Thymus (tissue), 11 donors: Measurements from ENCODE around the gene FLNC. TPM values are rescaled to one million over a fixed set of nuclear protein-coding genes. Genes with fewer than 3 reads are reported as not detected.

Experiments used
- DNase-seq, 9 donors: peaks; one replicate each; pipeline ENCODE4 v3.0.0-alpha.2; 2013; ENCODE audit warnings: low spot score in 9 of 9, low read depth in 6 of 9, missing footprints in 1 of 9
- H3K27ac ChIP-seq, 2 donors: one replicate each; pipeline ENCODE4 v1.5.1; 2013; ENCODE audit warnings: control low read depth in 1 of 2, low read depth in 1 of 2, low read length in 1 of 2, mild to moderate bottlenecking in 1 of 2, moderate library complexity in 1 of 2
- H3K27me3 ChIP-seq, 2 donors: one replicate each; pipeline ENCODE4 v1.5.1; 2013; ENCODE audit warnings: low read length in 1 of 2; ENCODE audit not compliant: control insufficient read depth in 2 of 2, insufficient read depth in 1 of 2
- H3K36me3 ChIP-seq, 2 donors: one replicate each; pipeline ENCODE4 v1.5.1; 2013; ENCODE audit warnings: low read length in 1 of 2, mild to moderate bottlenecking in 1 of 2, moderate library complexity in 1 of 2; ENCODE audit not compliant: control insufficient read depth in 2 of 2, insufficient read depth in 2 of 2
- H3K4me1 ChIP-seq, 2 donors: one replicate each; pipeline ENCODE4 v1.5.1; 2013; ENCODE audit warnings: low read length in 2 of 2; ENCODE audit not compliant: control insufficient read depth in 2 of 2, insufficient read depth in 2 of 2
- H3K4me3 ChIP-seq, 2 donors: one replicate each; pipeline ENCODE4 v1.5.1; 2013; ENCODE audit warnings: low read length in 2 of 2, control low read depth in 1 of 2, mild to moderate bottlenecking in 1 of 2
- H3K9me3 ChIP-seq, 2 donors: one replicate each; pipeline ENCODE4 v1.5.1; 2013; ENCODE audit warnings: low read length in 1 of 2, mild to moderate bottlenecking in 1 of 2; ENCODE audit not compliant: control insufficient read depth in 2 of 2, insufficient read depth in 1 of 2
- WGBS: extraction: QIAGEN DNeasy Blood & Tissue Kit; methylation state at CpG from one replicate; pipeline ENCODE4 v1.1.7; 2013; 5-methylcytosine and 5-hydroxymethylcytosine counted together
- polyA plus RNA-seq: library from polyadenylated mRNA; stranded (reverse); fragments of 200-250 nt; gene quantifications from one replicate; pipeline ENCODE4 v1.2.3, GENCODE V29; 2013
- total RNA-seq: library from RNA; stranded (reverse); fragments of 120-200 nt; gene quantifications from one replicate; pipeline ENCODE4 v1.2.4, GENCODE V29; 2013
- donor health status: healthy.

Gene FLNC
- total and polyA plus RNA-seq, 2 donors: 0.71 to 0.96 TPM

GRCh38 chr7:128869138-128869943 lies 39.1 kb downstream of the FLNC start:
- peaks cover 13 to 23% of the 10 kb centered on the region in 2 donors for H3K4me1 ChIP-seq

GRCh38 chr7:128869944-128870285 lies 39.7 kb downstream of the FLNC start:
- H3K27ac ChIP-seq: no peak overlapping the region
- 6% methylated on average over 30 of the region's 30 CpGs for WGBS
- peaks cover 12 to 17% of the 10 kb centered on the region in 2 donors for H3K36me3 ChIP-seq
- DNase-seq: peak in 1 of 9 donors; percentile 40
- H3K27me3 ChIP-seq: peaks cover 10 to 42% of the 10 kb centered on the region in 2 donors
- H3K4me3 ChIP-seq: peak overlapping the region in 1 of 2 donors; percentile 51
- peaks cover 13 to 23% of the 10 kb centered on the region in 2 donors for H3K4me1 ChIP-seq
- peaks cover 0 to 3% of the 10 kb centered on the region in 2 donors for H3K9me3 ChIP-seq

More at GRCh38 chr7:128869138-128869943, 39.1 kb downstream of the FLNC start:
- Histone ChIP-seq H3K36me3 (peaks cover 14 to 18% of the 10 kb centered on the region in 2 donors), H3K27me3 (peaks cover 10 to 42% of the 10 kb centered on the region in 2 donors), H3K4me3 (peak overlapping the region; percentile 32 to 51), H3K9me3 (peaks cover 0 to 3% of the 10 kb centered on the region in 2 donors), H3K27ac (no peak overlapping the region)
- DNase-seq: peak in 5 of 9 donors; percentile 21 to 57 (median 34)
- WGBS: 1% methylated on average over 86 of the region's 86 CpGs

- H3K27me3 ChIP-seq: peaks cover 10 to 42% of the 10 kb centered on the region in 2 donors
- H3K9me3 ChIP-seq: peaks cover 0 to 2% of the 10 kb centered on the region in 2 donors
- no peak for DNase-seq
- H3K36me3 ChIP-seq: peaks cover 1 to 6% of the 10 kb centered on the region in 2 donors
- H3K4me3 ChIP-seq: no peak overlapping the region
- peaks cover 13 to 23% of the 10 kb centered on the region in 2 donors for H3K4me1 ChIP-seq
- 99% methylated on average over 5 of the region's 5 CpGs for WGBS
- H3K27ac ChIP-seq: no peak overlapping the region
These were observed 40.8 kb downstream of the FLNC start for GRCh38 chr7:128871050-128871449.

- peaks cover 13 to 20% of the 10 kb centered on the region in 2 donors for H3K4me1 ChIP-seq
- H3K27ac ChIP-seq: no peak overlapping the region
- H3K4me3 ChIP-seq: no peak overlapping the region
- no peaks in the 10 kb centered on the region for H3K9me3 ChIP-seq
- peaks cover 10 to 42% of the 10 kb centered on the region in 2 donors for H3K27me3 ChIP-seq
- no peak for DNase-seq
- 95% methylated on average over 13 of the region's 13 CpGs for WGBS
- H3K36me3 ChIP-seq: no peaks in the 10 kb centered on the region
These were observed 42.2 kb downstream of the FLNC start for GRCh38 chr7:128872394-128872824.

- Histone ChIP-seq H3K4me1 (peaks cover 13 to 26% of the 10 kb centered on the region in 2 donors), H3K9me3 (no peaks in the 10 kb centered on the region), H3K4me3 (no peak overlapping the region), H3K27ac (no peak overlapping the region), H3K27me3 (peaks cover 10 to 37% of the 10 kb centered on the region in 2 donors), H3K36me3 (no peaks in the 10 kb centered on the region)
- 97% methylated on average over 9 of the region's 9 CpGs for WGBS
- no peak for DNase-seq
These were observed 43.0 kb downstream of the FLNC start for GRCh38 chr7:128873234-128873633.

GRCh38 chr7:128874140-128875031 lies 44.2 kb downstream of the FLNC start:
- H3K4me1 ChIP-seq: peaks cover 6 to 18% of the 10 kb centered on the region in 2 donors
- H3K9me3 ChIP-seq: no peaks in the 10 kb centered on the region
- H3K27ac ChIP-seq: no peak overlapping the region
- peaks cover 6 to 26% of the 10 kb centered on the region in 2 donors for H3K27me3 ChIP-seq
- no peaks in the 10 kb centered on the region for H3K36me3 ChIP-seq
- WGBS: 93% methylated on average over 22 of the region's 22 CpGs
- no peak overlapping the region for H3K4me3 ChIP-seq
- no peak for DNase-seq

- no peak overlapping the region for H3K27ac ChIP-seq
- no peaks in the 10 kb centered on the region for H3K9me3 ChIP-seq
- WGBS: 94% methylated on average over 8 of the region's 8 CpGs
- H3K27me3 ChIP-seq: peaks cover 0 to 21% of the 10 kb centered on the region in 2 donors
- peaks cover 0 to 13% of the 10 kb centered on the region in 2 donors for H3K4me1 ChIP-seq
- DNase-seq: no peak
- no peak overlapping the region for H3K4me3 ChIP-seq
- H3K36me3 ChIP-seq: no peaks in the 10 kb centered on the region
These were observed 45.3 kb downstream of the FLNC start for GRCh38 chr7:128875523-128875948.

GRCh38 chr7:128876127-128876526 lies 45.9 kb downstream of the FLNC start:
- no peak for DNase-seq
- 91% methylated on average over 3 of the region's 3 CpGs for WGBS

More at GRCh38 chr7:128876127-128876526, 45.9 kb downstream of the FLNC start:
- no peaks in the 10 kb centered on the region for H3K36me3 ChIP-seq
- H3K27me3 ChIP-seq: peaks cover 0 to 15% of the 10 kb centered on the region in 2 donors
- no peaks in the 10 kb centered on the region for H3K9me3 ChIP-seq
- no peak overlapping the region for H3K27ac ChIP-seq
- no peak overlapping the region for H3K4me3 ChIP-seq
- peaks cover 0 to 9% of the 10 kb centered on the region in 2 donors for H3K4me1 ChIP-seq
